ENCODE data around the gene ZFP36L2.
A peak's percentile ranks its signal among the peaks of the same experiment; 100 is the strongest.

The ZFP36L2 gene

GRCh38 chr2:43222475-43223309, 3.7 kb downstream of the ZFP36L2 start:
- DNase-seq: no peak

GRCh38 chr2:43221763-43222474, 4.5 kb downstream of the ZFP36L2 start:
- DNase-seq: peak; percentile 14

DNA sequence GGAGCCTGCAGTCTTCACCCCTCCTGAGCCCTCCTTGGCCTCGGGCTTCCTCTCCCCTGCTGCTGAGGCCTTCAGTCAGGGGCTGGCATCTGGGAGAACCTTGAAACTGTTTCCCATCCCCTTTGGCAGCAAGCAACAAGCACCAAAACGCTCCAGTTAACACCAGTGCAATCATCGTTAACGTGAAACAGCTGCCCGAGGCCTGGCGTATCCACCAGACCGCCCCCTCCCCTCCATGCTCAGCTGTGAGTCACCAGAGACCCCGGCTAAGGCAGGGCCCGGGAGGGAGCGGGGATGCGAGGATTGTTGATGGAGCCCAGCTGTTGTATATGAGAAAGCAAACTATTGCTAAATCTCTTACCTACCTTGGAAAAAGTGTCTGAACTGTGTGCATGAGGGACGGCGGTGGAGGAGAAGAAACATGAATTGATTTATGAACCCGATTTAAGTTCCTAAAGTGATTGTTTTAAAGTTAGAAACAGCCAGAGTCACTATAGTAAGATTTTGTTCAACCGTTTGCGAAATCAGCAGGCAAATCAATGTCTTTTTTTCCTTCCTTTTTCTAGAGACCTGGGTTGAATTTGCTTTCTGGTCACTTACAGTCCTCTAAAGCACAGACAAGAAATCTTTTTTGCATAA, 5.2 kb downstream of the ZFP36L2 start:
- DNase-seq: no peak

- no peak for DNase-seq
Measured at GRCh38 chr2:43220760-43221123, 5.7 kb downstream of the ZFP36L2 start.

DNA sequence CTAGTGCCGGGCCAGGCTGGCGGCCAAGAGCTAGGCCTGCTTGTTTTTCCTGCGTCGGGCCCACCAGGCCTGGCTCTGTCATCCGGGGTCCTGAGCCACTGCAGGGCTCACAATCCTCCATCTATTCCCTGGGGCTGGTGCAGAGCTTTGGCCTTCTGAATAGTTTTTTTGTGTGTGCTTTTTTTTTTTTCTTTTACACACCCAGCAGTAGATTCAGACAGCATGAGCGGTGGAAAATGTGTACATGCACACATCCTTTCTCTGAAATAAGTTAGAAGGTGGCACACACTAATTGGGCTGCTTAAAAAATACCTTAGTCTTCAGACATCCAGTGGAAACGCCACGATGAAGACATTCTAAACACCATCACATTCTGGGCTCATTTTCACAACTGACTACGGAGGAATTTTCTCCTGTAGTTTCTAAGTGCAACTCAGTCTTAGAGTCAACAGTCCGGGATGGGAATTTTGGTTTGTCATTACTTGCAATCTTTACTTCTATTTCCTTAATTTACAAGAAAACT, 6.1 kb downstream of the ZFP36L2 start:
- no peak for DNase-seq

GRCh38 chr2:43219383-43220228, 6.8 kb downstream of the ZFP36L2 start:
- no peak for DNase-seq

DNA sequence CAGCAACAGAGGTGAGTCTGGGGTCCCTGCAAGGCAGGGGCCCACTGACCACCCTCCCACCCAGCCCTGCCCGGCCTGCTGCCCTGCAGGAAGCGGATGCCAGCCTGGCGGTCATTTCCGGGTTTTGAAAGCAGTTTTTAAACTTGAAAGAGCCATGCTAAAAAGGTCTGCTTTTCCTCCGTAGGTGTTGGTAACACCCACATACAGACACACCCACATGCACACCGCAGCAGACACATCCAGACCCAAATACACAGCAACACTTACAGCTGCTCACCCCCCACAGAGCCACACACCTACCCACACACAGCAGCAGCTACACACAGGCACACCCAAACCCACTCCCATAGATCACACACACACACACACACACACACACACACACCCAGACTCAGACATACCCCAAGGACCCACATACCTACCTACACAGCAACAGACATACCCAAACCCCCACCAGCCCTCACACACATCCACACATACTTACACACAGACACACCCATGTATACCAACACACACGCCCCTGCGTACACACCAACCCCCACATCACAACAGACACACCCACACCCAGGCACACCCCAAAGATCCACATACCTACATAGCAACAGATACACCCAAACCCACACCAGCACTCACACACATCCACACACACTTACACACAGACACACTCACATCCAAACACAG, 7.6 kb downstream of the ZFP36L2 start:
- no peak for DNase-seq

DNA sequence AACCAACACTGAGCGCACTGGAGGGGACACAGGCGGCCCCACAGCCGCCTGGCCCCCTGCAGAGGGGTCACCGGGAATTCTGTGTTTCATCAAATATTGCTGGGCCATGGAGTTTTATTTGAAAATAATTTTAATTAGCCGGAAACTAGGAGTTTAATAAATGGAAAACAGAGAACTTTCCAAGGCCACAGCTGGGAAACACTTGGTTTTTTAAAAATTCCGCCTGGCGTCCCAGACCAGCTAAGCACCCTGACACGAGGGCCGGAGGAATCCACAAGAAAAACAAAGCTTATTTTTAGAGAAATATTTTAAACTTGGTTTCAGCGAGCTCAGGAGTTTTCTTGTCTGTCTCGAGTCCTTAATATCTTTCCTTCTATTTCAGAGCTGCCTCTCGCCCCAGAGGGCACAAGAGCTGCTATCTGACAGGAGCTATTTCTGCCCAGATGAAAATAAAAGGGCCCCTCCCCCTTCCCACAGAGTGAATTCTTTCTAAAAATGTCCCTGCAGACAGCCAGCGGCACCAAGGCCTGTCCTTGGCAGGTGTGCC, 8.2 kb downstream of the ZFP36L2 start:
- no peak for DNase-seq

DNA sequence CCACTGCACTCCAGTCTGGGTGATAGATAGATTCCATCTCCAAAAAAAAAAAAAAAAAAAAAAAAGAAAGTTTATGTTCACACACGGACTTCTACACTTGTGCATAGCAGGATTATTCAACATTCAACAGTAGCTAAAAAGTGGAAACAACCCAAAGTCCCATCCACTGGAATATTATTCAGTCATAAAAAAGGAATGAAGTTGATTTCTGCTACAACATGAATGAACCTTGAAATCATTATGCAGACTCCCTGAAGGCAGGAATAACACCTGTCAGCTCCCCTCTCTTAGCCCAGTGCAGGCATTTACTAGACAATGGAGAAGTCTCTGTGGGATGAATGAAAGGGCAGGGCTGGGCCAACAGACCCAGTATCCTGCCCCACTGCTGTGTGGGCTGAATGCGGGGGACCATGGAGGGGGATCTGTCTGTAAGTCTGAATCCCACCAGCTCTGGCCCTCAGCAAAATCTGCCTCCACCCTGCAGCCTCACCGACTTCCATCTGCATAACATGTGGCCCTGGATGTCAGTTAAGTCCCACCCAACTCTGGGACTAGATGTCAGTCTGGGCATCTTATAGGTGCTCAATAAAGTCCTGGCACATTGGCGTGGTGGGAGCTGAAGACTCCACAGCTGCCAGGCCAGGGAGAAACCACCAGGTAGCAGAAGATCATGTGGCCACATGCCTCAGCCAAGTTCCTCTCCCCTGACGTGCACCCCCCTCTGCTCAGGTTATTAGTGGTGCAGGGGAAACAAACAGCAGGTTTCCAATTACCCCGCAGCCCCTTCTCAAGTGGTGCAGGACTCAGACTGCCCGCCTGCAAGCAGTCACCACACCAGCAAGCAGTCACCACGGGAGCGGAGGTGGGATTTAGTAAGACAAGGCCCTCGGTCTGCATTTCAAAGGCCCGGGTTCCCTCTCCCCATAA, 8.9 kb downstream of the ZFP36L2 start:
- DNase-seq: no peak

GRCh38 chr2:43216629-43217028, 9.8 kb downstream of the ZFP36L2 start:
- no peak for DNase-seq

DNA sequence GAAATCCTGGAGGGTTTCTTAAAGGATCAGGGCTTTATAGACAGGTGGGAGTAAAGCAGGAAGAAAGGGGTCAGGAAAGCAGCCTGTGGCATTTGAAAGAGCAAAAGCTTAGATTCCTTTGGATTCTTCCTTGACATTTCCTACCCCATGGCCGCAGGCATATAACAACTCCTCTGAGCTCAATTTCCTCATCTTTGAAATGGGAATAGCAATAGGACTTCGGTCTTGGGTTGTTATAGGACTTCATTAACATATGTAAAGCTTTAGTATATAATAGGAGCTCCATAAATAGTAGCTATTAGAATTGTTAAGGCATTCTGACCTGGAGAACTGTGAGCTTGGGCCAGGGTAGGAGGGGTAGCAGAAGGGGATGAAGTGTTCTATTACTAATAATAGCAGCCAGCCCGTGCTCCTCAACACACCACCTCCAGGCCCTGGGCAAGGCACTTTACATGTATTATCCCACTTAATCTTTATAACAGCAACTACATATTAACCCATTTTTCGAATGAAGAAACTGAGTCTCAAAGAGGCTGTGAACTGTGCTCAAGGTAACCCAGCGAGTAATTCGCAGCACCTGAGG, 10.6 kb downstream of the ZFP36L2 start:
- DNase-seq: no peak

DNA sequence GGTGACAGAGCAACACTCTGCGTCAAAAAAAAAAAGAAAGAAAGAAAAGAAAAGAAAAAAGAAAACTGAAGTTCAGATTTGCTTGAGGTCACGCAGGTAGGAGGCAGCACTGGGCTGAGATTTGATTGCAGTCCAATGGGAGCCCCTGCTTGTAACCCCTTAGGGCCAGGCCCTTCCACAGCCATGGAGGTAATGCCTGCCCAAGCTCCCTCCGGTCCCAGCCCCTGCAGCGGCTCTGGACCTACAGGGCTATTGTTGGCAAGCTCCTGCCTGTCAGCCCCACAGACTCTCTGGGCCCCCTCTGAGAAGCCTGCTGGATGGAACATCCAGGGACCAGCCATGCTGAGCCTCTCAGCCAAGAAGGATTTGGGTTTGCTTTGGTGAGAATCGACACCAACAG, 12.2 kb downstream of the ZFP36L2 start:
- no peak for DNase-seq

DNA sequence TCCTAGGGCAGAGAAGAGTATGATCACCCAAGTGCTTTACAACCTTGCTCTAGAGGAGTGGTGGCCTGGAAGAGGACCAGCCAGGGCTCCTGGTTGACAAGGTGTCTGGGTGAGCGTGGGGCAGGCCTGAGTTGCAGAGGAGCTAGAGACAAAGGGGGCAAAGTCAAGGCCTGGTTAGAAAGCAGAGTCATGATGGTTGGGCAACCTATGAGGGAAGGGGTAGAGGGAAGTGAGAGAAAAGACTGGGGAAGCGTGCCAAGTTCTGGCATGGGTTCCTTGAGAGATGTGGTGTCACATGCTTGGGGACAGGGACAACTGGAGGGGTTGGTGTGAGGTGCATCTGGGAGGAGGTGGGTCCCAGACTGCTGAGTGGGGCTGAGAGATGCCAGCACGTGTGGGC, 13.5 kb downstream of the ZFP36L2 start:
- DNase-seq: no peak

DNA sequence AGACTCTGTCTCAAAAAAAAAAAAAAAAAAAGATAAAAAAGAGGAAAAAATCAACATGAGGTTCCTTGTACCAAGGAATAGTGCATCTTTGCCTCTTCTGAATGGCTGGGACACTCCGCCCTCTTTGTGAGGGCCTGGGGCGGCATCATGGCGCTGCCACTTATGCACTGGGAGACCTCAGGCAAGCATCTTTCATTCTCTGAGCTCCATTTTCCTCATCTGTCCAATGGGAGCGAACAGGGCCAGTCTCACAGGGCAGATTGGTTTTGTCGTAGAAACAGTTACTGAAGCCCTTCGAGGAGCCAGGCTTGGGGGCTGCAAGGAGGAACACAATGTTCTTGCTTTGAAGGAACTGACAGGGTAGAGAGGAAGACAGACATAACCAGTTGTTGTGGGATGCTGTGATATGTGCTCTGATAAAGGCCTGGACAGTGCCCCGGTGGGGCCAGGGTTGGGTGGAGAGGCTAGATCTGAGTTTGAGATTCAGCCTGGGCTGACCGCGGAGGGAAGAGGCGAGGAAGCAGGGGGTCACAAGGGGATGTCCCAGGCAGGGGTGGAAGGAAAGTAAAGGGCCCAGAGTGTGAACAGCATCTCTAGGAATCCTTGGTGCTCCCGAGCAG, 14.1 kb downstream of the ZFP36L2 start:
- no peak for DNase-seq

GRCh38 chr2:43210467-43211303, 15.7 kb downstream of the ZFP36L2 start:
- DNase-seq: no peak

DNA sequence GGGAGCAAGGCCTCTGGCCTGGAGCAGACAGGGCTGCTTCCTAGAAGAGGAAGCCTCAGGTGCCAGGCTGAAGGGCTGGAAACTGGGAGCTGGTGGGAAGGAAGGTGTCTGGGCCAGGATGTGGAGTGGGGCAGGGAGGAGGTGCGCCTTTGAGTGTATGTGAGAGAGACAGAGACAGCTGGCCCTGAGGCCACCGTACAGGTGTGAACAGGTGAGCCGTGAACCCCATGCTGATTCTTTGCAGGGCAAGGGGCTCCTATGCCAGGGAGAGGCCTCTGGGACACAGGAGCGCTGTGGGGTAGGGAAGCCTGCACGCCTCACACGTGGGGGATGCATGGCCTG, 16.3 kb downstream of the ZFP36L2 start:
- no peak for DNase-seq

DNA sequence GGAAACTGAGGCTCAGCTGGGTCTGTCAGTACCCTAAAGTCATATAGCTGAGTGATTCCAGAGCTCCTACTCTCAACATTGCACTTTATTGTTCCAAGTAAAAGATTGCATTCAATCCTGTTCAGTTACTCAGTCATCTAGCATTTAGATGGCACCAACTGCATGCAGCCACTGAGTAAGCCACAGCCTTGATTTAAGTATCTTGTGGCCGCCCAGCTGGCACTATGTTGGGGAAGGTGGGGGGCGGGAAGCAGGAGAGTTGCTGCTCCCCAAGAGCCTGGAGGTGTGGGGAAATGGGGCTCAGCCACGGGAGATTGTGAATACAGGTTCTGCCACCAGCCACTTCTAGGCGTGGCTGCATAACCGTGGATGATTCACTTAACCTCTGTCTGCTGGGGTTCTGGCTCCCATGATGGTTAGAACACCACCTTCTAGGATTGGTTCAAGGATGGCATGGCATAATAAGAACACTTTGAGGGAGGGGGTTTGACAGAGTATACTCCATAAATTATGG, 17.1 kb downstream of the ZFP36L2 start:
- no peak for DNase-seq

- no peak for DNase-seq
Measured at GRCh38 chr2:43207553-43208300, 18.7 kb downstream of the ZFP36L2 start.
